Measurements from ENCODE around the gene RPS6KC1.
"Not testable (repeated sequence)": the region's sequence is repeated elsewhere in the genome, so short reads cannot be mapped to it uniquely, and the experiment has no call there.

Gene RPS6KC1

GRCh38 chr1:213054733-213055591 is 3.9 kb downstream of the RPS6KC1 start:
- DNase-seq (ENCODE audit: low read depth), result no peak

GRCh38 chr1:213055767-213056166 is 4.7 kb downstream of the RPS6KC1 start:
- no peak for DNase-seq (ENCODE audit: low read depth)

GRCh38 chr1:213057264-213058059 is 6.4 kb downstream of the RPS6KC1 start:
- DNase-seq (ENCODE audit: low read depth), result no peak

GRCh38 chr1:213060836-213061235 is 9.8 kb downstream of the RPS6KC1 start:
- no peak for DNase-seq (ENCODE audit: low read depth)

GRCh38 chr1:213061263-213061662 is 10.2 kb downstream of the RPS6KC1 start:
- no peak for DNase-seq (ENCODE audit: low read depth)

- DNase-seq (ENCODE audit: low read depth), result no peak
These were observed 14.8 kb downstream of the RPS6KC1 start for GRCh38 chr1:213065800-213066199.

DNA sequence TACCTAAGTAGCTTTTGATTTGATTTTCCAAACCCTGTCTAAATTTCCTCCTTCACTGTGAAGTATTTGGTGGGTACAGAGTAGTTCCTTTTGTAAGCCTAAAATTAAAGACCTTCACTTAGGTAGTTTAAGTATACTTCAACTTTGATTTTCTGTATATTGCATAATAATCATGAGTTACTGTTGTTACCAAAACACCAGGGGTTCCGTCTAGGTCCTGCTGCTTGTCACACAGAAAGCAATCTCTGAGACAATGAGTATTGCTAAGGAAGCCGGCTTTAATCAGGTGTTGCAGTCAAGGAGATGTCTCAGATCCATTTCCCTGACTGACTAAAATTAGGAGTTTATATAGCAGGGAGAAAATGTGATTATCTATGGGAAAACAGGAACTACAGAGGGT is 15.3 kb downstream of the RPS6KC1 start:
- no peak for DNase-seq (ENCODE audit: low read depth)

- no peak for DNase-seq (ENCODE audit: low read depth)
These were observed 16.3 kb downstream of the RPS6KC1 start for GRCh38 chr1:213067352-213067751.

DNA sequence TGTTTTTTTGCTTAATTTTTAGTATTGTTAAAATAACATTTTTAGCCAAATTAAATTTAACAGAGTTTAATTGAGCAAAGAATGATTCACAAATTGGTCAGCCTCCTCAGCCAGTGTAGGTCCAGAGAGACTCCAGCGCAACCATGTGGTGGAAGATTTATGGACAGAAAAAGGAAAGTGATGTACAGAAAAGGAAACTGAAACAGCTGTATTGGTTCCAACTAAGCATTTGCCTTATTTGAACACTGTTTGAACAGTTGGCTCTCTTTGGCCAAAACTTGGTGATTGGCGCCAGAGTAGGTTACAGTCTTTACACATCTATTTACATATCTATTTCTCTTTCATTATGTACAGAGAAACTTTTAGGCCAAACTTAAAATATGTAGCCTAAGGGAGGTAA is 19.4 kb downstream of the RPS6KC1 start:
- no peak for DNase-seq (ENCODE audit: low read depth)

GRCh38 chr1:213075725-213076124 is 24.7 kb downstream of the RPS6KC1 start:
- DNase-seq (ENCODE audit: low read depth), result no peak

- DNase-seq (ENCODE audit: low read depth), result no peak
These were observed 31.5 kb downstream of the RPS6KC1 start for GRCh38 chr1:213082420-213083111.

GRCh38 chr1:213083112-213083445 is 32.0 kb downstream of the RPS6KC1 start:
- DNase-seq (ENCODE audit: low read depth), result no peak

DNA sequence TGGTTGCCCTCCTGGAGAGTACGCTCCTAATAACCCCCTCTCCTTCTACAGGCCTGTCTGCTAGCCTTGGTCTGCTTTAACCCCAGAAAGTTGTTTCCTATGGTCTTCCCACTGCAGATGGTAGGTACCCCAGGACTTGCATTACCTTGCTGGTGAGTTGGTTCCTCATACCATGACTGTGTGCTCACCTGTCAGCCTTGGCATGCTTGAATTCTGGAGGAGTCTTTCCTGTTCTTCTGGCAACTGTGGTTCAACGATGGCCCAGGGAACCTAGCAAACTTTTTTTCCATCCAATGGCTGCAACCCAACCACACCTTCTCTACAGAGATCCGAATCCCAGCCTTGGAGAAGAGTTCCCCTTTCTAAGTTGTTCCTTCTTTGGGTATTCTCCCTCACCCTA is 36.9 kb downstream of the RPS6KC1 start:
- no peak for DNase-seq (ENCODE audit: low read depth)

GRCh38 chr1:213089924-213090677 is 39.1 kb downstream of the RPS6KC1 start:
- no peak for DNase-seq (ENCODE audit: low read depth)

DNA sequence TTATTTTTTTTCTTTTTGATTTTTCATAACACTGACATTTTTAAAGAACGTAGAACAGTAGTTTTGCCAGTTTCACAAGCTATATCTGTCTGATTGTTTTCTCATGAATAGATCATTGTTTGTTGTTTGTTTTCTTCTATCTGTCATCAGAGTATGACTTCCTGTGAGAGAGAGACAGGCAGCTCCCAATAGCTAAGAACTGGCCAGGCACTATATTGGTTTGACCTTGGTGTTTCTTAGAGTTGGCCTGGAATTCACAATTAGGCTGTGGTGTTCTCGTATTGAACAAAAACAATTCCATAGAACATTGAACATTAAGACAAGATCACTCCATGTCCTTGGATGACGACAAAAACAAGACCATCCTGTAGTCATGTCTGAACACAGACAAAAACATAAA is 43.4 kb downstream of the RPS6KC1 start:
- DNase-seq (ENCODE audit: low read depth), result no peak

DNA sequence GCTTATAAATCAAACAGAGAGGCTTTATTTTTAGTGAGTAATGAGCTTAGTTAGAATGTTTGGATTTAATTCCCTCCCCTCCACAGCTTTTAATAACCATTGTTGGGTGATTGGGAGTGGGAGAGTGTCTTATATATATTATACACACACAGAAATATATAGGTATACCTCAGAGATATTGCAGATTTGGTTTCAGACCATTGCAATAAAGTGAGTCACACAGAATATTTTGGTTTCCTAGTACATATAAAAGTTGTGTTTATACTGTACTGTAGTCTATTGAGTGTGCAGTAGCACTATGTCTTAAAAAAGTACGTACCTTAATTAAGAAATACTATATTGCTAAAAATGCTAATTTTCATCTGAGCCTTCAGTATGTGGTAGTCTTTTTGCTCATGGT is 44.4 kb downstream of the RPS6KC1 start:
- no peak for DNase-seq (ENCODE audit: low read depth)

- no peak for DNase-seq (ENCODE audit: low read depth)
These were observed 48.8 kb downstream of the RPS6KC1 start for GRCh38 chr1:213099682-213100399.

DNA sequence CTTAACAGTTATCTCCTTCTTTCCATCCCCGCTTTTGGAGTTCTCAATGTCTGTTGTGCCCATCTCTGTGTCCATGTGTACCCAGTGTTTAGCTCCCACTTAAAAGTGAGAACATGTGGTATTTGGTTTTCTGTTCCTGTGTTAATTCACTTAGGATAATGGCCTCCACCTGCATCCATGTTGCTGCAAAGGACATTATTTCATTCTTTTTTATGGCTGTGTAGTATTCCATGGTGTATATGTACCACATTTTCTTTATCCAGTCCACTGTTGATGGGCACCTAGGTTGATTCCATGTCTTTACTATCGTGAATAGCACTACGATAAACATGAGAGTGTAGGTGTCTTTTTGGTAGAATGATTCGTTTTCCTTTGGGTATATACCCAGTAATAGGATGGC is 49.5 kb downstream of the RPS6KC1 start:
- not testable (repeated sequence) for DNase-seq (ENCODE audit: low read depth)

GRCh38 chr1:213103377-213104306 is 52.6 kb downstream of the RPS6KC1 start:
- no peak for DNase-seq (ENCODE audit: low read depth)

GRCh38 chr1:213104604-213105003 is 53.6 kb downstream of the RPS6KC1 start:
- no peak for DNase-seq (ENCODE audit: low read depth)
